ENCODE measurements around the gene ST8SIA2. TPM values are rescaled to one million over a fixed set of nuclear protein-coding genes. Genes with fewer than 3 reads are reported as not detected.

Gene ST8SIA2
- polyA plus RNA-seq, 3 donors = not detected

DNA sequence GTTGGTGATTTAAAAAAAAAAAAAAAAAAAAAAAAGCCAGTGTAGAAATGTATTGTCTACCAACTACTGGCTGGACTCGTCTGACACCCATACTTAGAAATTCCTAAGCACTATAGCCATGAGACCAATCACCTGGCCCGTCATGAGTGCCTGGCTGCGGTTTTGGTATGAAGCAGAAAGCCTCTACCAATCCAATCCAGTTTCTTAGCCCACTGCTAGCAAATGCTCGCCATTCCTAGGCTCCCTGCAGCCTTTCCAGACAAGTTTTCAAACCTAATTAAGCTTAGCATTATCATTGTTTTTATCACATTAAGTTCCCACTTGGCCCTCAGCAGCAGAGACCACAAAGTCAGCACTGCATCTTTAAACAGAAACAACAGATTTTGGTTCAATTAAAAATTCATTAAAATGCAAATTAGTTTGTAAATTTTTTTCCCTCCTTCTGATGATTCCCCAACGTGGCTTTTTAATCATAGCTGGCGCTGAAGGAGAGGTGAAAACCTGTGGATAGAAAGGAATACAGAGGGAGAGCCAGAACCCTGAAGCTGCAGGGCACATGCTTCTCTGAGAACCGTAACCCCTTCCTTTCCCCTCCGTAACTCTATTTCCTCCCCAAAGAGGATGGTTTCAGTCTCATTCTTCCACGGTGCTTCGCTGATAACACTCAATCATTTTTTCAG is 32.2 kb upstream of the ST8SIA2 start:
- Mint-ChIP-seq H3K27ac (no peak overlapping the region), H3K4me1 (no peaks in the 10 kb centered on the region), H3K36me3 (no peaks in the 10 kb centered on the region), H3K9me3 (peaks cover 1 to 9% (median 3%) of the 10 kb centered on the region in 7 donors), H3K4me3 (no peak overlapping the region), H3K27me3 (ENCODE audit: low read depth in 3 of 3) (peaks cover 0 to 6% (median 0%) of the 10 kb centered on the region in 3 donors)
- H3K36me3 ChIP-seq (replicated peaks in 1 of 2; ENCODE audit: control insufficient read depth in 1 of 2, insufficient read depth in 2 of 2, low read length in 2 of 2) = no peaks in the 10 kb centered on the region
- intact Hi-C loops (cut with micrococcal nuclease) = no loop called here
- H3K9me3 ChIP-seq (replicated peaks in 1 of 2; ENCODE audit: control insufficient read depth in 1 of 2, insufficient read depth in 1 of 2, low read length in 2 of 2) = no peaks in the 10 kb centered on the region
- no peaks in the 10 kb centered on the region for H3K4me1 ChIP-seq (ENCODE audit: control insufficient read depth in 1 of 2, insufficient read depth in 2 of 2, low read length in 2 of 2)
- TF ChIP-seq, protein P1, sequence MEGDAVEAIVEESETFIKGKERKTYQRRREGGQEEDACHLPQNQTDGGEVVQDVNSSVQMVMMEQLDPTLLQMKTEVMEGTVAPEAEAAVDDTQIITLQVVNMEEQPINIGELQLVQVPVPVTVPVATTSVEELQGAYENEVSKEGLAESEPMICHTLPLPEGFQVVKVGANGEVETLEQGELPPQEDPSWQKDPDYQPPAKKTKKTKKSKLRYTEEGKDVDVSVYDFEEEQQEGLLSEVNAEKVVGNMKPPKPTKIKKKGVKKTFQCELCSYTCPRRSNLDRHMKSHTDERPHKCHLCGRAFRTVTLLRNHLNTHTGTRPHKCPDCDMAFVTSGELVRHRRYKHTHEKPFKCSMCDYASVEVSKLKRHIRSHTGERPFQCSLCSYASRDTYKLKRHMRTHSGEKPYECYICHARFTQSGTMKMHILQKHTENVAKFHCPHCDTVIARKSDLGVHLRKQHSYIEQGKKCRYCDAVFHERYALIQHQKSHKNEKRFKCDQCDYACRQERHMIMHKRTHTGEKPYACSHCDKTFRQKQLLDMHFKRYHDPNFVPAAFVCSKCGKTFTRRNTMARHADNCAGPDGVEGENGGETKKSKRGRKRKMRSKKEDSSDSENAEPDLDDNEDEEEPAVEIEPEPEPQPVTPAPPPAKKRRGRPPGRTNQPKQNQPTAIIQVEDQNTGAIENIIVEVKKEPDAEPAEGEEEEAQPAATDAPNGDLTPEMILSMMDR (IDR thresholded peaks at IDR 0.05) = no peak
- no peaks in the 10 kb centered on the region for H3K27me3 ChIP-seq (ENCODE audit: control insufficient read depth in 2 of 2, insufficient read depth in 2 of 2, low read length in 2 of 2)
- H3K4me3 ChIP-seq (replicated peaks in 1 of 3; ENCODE audit: low read depth in 2 of 3, low read length in 3 of 3) = no peak overlapping the region
- no peak overlapping the region for H3K27ac ChIP-seq (ENCODE audit: low read depth in 1 of 2, low read length in 2 of 2)
- no peak overlapping the region for H3K9ac ChIP-seq (ENCODE audit: insufficient read depth, low read length, poor library complexity, severe bottlenecking)
- no peaks in the 10 kb centered on the region for H3K79me2 ChIP-seq (ENCODE audit: insufficient read depth, low read length)
- H3K4me2 ChIP-seq (replicated peaks; ENCODE audit: extremely low read depth, low read length, poor library complexity, severe bottlenecking) = no peak overlapping the region
- H2AFZ ChIP-seq (ENCODE audit: insufficient read depth, low read depth, low read length, poor library complexity, severe bottlenecking) = no peak overlapping the region
- no peaks in the 10 kb centered on the region for H4K20me1 ChIP-seq (ENCODE audit: insufficient read depth, low read length)
- DNase-seq = no peak
- 60% methylated on average over 1 of the region's 10 CpGs for WGBS (ENCODE audit: insufficient coverage)

DNA sequence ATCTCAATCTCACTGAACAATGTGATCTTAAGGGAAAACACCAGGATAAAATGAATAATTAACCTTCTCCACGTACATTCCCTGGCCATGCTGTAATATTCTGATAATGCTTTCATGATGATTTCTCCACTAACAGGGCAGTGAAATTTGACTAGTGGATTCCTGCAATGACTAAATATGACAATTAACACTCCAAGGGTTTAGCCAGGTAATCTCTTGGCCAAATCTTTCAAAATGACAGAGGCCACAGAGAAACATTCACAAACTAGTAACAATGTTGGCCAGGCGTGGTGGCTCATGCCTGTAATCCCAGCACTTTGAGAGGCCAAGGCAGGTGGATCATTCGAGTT is 31.7 kb upstream of the ST8SIA2 start:
- TF ChIP-seq, protein P1 (IDR thresholded peaks at IDR 0.05) = no peak
- H3K4me3 Mint-ChIP-seq = no peak overlapping the region

More for the DNA sequence above, 31.7 kb upstream of the ST8SIA2 start:
- no peak overlapping the region for H3K4me3 ChIP-seq (replicated peaks in 1 of 3; ENCODE audit: low read depth in 2 of 3, low read length in 3 of 3)
- H3K9me3 ChIP-seq (replicated peaks in 1 of 2; ENCODE audit: control insufficient read depth in 1 of 2, insufficient read depth in 1 of 2, low read length in 2 of 2) = no peaks in the 10 kb centered on the region
- no peaks in the 10 kb centered on the region for H3K4me1 ChIP-seq (ENCODE audit: control insufficient read depth in 1 of 2, insufficient read depth in 2 of 2, low read length in 2 of 2)
- peaks cover 0 to 6% (median 0%) of the 10 kb centered on the region in 3 donors for H3K27me3 Mint-ChIP-seq (ENCODE audit: low read depth in 3 of 3)
- H2AFZ ChIP-seq (ENCODE audit: insufficient read depth, low read depth, low read length, poor library complexity, severe bottlenecking) = no peak overlapping the region
- intact Hi-C loops (cut with micrococcal nuclease) = no loop called here
- H3K27ac ChIP-seq (ENCODE audit: low read depth in 1 of 2, low read length in 2 of 2) = no peak overlapping the region
- H3K4me1 Mint-ChIP-seq = no peaks in the 10 kb centered on the region
- no peak for DNase-seq
- no peaks in the 10 kb centered on the region for H3K27me3 ChIP-seq (ENCODE audit: control insufficient read depth in 2 of 2, insufficient read depth in 2 of 2, low read length in 2 of 2)
- no peak overlapping the region for H3K4me2 ChIP-seq (replicated peaks; ENCODE audit: extremely low read depth, low read length, poor library complexity, severe bottlenecking)
- no peak overlapping the region for H3K27ac Mint-ChIP-seq
- no peaks in the 10 kb centered on the region for H3K36me3 ChIP-seq (replicated peaks in 1 of 2; ENCODE audit: control insufficient read depth in 1 of 2, insufficient read depth in 2 of 2, low read length in 2 of 2)
- no peaks in the 10 kb centered on the region for H3K79me2 ChIP-seq (ENCODE audit: insufficient read depth, low read length)
- no peaks in the 10 kb centered on the region for H3K36me3 Mint-ChIP-seq
- 100% methylated on average over 2 of the region's 3 CpGs for WGBS (ENCODE audit: insufficient coverage)
- no peak overlapping the region for H3K9ac ChIP-seq (ENCODE audit: insufficient read depth, low read length, poor library complexity, severe bottlenecking)
- no peaks in the 10 kb centered on the region for H4K20me1 ChIP-seq (ENCODE audit: insufficient read depth, low read length)
- H3K9me3 Mint-ChIP-seq = peaks cover 1 to 12% (median 4%) of the 10 kb centered on the region in 7 donors

Measured in CD14-positive monocyte (primary cell).